Prostate gland (tissue), 2 donors: ENCODE measurements around the gene DCP1B.

ENCODE experiments used
- CTCF ChIP-seq, 4 experiments: fragments of 200-600 bp in 2 of 4; fragments of 450-650 bp in 2 of 4; sonication (generic) in 2 of 4; IDR thresholded peaks; 1 replicate in 3 of 4; 2 replicates in 1 of 4; pipeline ENCODE4 v1.5.1; 2016 to 2019; ENCODE audit warnings: antibody characterized with exemption in 4 of 4, mild to moderate bottlenecking in 2 of 4, moderate library complexity in 2 of 4
- POLR2A ChIP-seq: fragments of 450-650 bp; IDR thresholded peaks from one replicate; pipeline ENCODE4 v1.6.1; 2016; ENCODE audit warnings: antibody characterized with exemption, mild to moderate bottlenecking
- POLR2AphosphoS5 ChIP-seq: sonication (generic); formaldehyde crosslinking; IDR thresholded peaks from one replicate; pipeline ENCODE4 v1.6.1; 2017; ENCODE audit warnings: antibody characterized with exemption

- TF ChIP-seq CTCF (IDR thresholded peaks at IDR 0.05), result no peak
- TF ChIP-seq POLR2A, result no peak
- no peak for TF ChIP-seq POLR2AphosphoS5
These were observed 93.8 kb downstream of the DCP1B start for GRCh38 chr12:1910468-1910867.
